Stimulated activated CD4-positive, alpha-beta T cell treated with anti-CD3 and anti-CD28 coated beads, Interleukin-15, amount 100 ng/mL, for 48 hours (primary cell): Measurements from ENCODE around the gene KLK11.

Source experiments
- DNase-seq, 2 donors: peaks; one replicate each; pipeline ENCODE4 v3.0.0-alpha.2; 2020; ENCODE audit warnings: low read depth in 2 of 2

Gene KLK11

GRCh38 chr19:50972795-50973376 lies 53.5 kb downstream of the KLK11 start:
- DNase-seq = no peak
